ENCODE data around the gene RAD51. TPM values are rescaled to one million over a fixed set of nuclear protein-coding genes. Genes with fewer than 3 reads are reported as not detected.

The RAD51 gene
- total RNA-seq, 2 donors from 2014 or later = 2.3 TPM; not detected in 1

DNA sequence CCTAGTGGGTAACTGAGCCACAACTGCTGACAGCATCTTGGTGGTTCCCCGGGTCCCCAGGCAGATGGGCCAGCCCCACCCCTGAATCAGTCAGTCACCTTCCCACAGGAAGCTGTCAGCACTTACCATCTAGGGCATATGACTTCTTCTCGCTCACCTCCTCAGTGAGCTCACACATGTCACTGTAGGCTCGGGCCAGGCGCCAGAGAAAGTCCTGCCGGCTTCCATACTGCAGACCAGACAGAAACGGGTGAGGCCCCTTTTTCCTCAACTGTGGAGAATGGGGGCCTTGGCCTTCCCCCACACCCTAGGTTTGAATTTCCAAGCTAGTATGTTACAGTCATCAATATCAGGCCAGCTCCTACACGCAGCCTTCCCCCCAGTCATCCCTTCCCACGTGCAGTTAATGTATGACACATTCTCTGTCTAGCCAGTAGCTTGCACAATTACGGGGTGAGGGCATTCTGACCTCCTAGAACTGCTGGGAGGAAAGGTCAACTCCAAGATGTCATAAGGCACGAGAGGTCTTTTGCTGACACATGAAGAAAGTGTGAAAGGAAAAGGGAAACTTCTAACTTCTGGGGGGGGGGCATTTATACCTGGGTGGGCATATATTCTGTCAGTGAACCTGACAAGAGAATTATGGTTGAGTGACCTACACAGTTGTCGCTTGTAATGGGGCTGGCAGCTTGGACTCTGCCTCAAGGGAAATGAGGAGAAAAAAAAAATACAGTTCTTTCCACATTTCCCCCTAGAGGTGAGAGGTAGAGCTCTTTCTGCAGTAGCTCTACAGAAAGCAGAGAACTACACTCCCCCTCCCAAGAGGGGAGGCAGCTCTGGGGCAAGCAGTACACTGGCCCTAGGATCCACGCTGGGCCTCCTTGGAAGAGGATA is 49.2 kb downstream of the RAD51 start:
- H3K9me3 ChIP-seq = no peaks in the 10 kb centered on the region
- H3K27me3 ChIP-seq = no peaks in the 10 kb centered on the region
- H3K36me3 ChIP-seq (replicated peaks in 1 of 2; ENCODE audit: insufficient read depth in 1 of 2, low read depth in 2 of 2) = peaks cover 7 to 20% of the 10 kb centered on the region in 2 donors
- ATAC-seq (no peak), DNase-seq (peak in 1 of 4 donors; percentile 48)
- intact Hi-C loops (cut with DNase I) = no loop called here
- no peak overlapping the region for H3K27ac ChIP-seq
- no peak for TF ChIP-seq POLR2A (IDR thresholded peaks at IDR 0.05)
- TF ChIP-seq CTCF (IDR thresholded peaks at IDR 0.05) = no peak
- no peaks in the 10 kb centered on the region for H3K4me1 ChIP-seq
- H3K4me3 ChIP-seq = no peak overlapping the region
- WGBS, 2 donors = 75 to 94% methylated on average over 11 to 12 of the region's 12 CpGs

- ATAC-seq = no peak
- DNase-seq = no peak
- H3K27me3 ChIP-seq = no peaks in the 10 kb centered on the region
- peaks cover 7 to 15% of the 10 kb centered on the region in 2 donors for H3K36me3 ChIP-seq (replicated peaks in 1 of 2; ENCODE audit: insufficient read depth in 1 of 2, low read depth in 2 of 2)
- intact Hi-C loops (cut with DNase I) = no loop called here
- whole genome bisulfite sequencing, 2 donors = 70 to 78% methylated on average over 5 of the region's 5 CpGs
- no peak for TF ChIP-seq CTCF (IDR thresholded peaks at IDR 0.05)
- TF ChIP-seq POLR2A (IDR thresholded peaks at IDR 0.05) = no peak
- H3K4me3 ChIP-seq = no peak overlapping the region
- no peak overlapping the region for H3K27ac ChIP-seq
- no peaks in the 10 kb centered on the region for H3K9me3 ChIP-seq
- H3K4me1 ChIP-seq = no peaks in the 10 kb centered on the region
Measured at GRCh38 chr15:40744815-40745152, 49.8 kb downstream of the RAD51 start.

GRCh38 chr15:40746916-40747418 is 52.0 kb downstream of the RAD51 start:
- no peak for TF ChIP-seq POLR2A (IDR thresholded peaks at IDR 0.05)
- TF ChIP-seq CTCF (IDR thresholded peaks at IDR 0.05) = no peak
- Histone ChIP-seq H3K4me3 (no peak overlapping the region), H3K9me3 (no peaks in the 10 kb centered on the region), H3K27me3 (no peaks in the 10 kb centered on the region), H3K36me3 (replicated peaks in 1 of 2; ENCODE audit: insufficient read depth in 1 of 2, low read depth in 2 of 2) (peaks cover 12 to 17% of the 10 kb centered on the region in 2 donors), H3K4me1 (no peaks in the 10 kb centered on the region), H3K27ac (no peak overlapping the region)
- DNase-seq = no peak
- WGBS, 2 donors = 60 to 78% methylated on average over 2 to 3 of the region's 3 CpGs
- ATAC-seq = no peak
- intact Hi-C loops (cut with DNase I) = no loop called here

- TF ChIP-seq POLR2A (IDR thresholded peaks at IDR 0.05) (no peak), CTCF (IDR thresholded peaks at IDR 0.05) (no peak)
- WGBS, 2 donors = 54 to 65% methylated on average over 3 to 7 of the region's 7 CpGs
- intact Hi-C loops (cut with DNase I) = no loop called here
- H3K4me1 ChIP-seq = peaks cover 6% of the 10 kb centered on the region
- H3K9me3 ChIP-seq = no peaks in the 10 kb centered on the region
- H3K27ac ChIP-seq = no peak overlapping the region
- H3K4me3 ChIP-seq = no peak overlapping the region
- ATAC-seq (no peak), DNase-seq (no peak)
- peaks cover 12 to 14% of the 10 kb centered on the region in 2 donors for H3K36me3 ChIP-seq (replicated peaks in 1 of 2; ENCODE audit: insufficient read depth in 1 of 2, low read depth in 2 of 2)
- no peaks in the 10 kb centered on the region for H3K27me3 ChIP-seq
Measured at GRCh38 chr15:40747685-40748631, 53.0 kb downstream of the RAD51 start.
